Ramos (cell line): ENCODE data around the gene ASB12.
"Not testable (repeated sequence)": the region's sequence is repeated elsewhere in the genome, so short reads cannot be mapped to it uniquely, and the experiment has no call there.

ENCODE experiments used
- in situ Hi-C: fragments of 300-500 bp; cut with MboI; formaldehyde crosslinking; loops from one replicate; pipeline ENCODE4 v1.14.3; 2022; ENCODE audit warnings: low sequenced_read_pairs; ENCODE audit not compliant: unreplicated experiment

Gene ASB12, protein sequence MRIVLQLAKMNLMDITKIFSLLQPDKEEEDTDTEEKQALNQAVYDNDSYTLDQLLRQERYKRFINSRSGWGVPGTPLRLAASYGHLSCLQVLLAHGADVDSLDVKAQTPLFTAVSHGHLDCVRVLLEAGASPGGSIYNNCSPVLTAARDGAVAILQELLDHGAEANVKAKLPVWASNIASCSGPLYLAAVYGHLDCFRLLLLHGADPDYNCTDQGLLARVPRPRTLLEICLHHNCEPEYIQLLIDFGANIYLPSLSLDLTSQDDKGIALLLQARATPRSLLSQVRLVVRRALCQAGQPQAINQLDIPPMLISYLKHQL

DNA sequence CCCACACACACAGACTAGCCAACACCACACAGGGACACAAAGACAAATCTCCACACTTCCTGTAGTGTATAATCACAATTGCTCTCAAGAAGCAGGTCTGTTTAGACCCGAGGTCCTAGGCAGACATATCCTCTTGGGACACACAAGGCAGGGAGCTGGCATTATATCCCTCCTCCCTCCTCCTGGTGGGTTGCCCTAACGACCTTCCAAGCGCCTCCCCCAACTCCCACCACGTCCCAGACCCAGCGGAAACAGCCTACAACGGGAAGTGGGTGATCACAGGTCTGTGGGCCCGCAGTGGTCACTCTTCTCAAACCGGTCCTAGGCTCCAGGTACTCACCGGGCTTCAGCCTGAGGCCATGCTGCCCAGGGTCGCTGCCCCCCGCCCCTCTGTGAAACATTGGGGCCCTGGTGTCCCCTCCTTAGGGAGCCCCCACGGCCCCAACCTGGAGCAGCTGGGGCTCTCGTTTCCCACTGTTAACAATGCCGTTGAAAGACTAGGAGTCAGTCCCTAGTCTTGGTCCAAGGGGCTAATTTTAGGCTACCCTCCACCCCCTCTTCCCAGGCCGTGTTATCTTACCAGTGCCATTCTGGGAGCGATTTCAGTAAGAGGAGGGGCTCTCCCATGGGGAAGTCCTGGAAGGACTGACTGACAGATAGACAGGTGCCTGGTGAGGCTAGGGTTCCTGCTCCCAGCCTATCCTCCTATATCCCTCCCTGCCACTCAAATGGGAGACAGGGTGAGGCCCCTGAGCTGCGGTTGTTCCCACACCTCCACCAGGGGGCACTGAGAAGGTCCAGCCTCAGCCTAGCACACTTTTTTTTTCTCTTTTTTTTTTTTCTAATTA is at the start of gene ASB12:
ASB12 (minus strand) TSS at position 485 of the 848 bp plus-strand sequence. CDS start 4,957 bp downstream, outside the sequence.
- in situ Hi-C loops, result no loop called here

DNA sequence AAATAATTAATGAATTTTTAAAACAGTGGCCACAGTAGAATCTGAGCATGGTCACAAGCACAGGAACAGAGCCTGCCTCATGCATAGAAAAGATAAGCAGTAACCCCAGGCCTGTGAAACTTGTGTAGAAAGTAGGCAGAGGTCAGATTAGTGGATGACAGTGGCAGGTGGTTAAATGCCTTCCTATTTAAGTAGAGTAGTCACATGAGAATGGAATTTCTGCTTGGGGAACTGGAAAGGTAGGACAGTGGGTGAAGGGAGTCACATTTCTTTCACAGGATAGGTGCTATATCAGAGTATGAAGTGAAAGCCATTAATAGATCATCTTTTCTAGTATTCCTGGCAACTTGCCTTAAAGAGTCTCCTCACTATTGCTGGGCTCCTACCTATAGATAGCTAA is 34.9 kb upstream of the ASB12 start:
- in situ Hi-C loops, result no loop called here

DNA sequence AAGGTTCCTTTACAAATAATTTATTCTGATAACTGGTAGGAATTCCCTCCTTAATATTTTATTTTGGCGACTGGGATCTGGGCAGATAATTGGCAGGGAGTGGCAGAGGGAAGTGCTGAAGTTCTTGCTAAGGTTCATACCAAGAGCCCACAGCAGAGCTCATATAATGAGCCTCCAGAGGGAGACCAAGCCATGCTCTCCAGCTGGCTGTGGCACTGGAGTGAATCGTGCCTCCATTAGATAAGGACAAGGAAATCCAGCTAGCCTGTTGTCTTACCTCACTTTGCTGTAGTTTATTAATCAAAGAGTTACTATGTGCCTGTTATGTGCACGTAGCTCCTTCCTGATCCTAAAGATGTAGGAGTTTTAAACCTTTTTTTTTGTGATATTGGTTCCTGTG is 1.3 kb downstream of the ASB12 start:
- in situ Hi-C loops, result no loop called here

DNA sequence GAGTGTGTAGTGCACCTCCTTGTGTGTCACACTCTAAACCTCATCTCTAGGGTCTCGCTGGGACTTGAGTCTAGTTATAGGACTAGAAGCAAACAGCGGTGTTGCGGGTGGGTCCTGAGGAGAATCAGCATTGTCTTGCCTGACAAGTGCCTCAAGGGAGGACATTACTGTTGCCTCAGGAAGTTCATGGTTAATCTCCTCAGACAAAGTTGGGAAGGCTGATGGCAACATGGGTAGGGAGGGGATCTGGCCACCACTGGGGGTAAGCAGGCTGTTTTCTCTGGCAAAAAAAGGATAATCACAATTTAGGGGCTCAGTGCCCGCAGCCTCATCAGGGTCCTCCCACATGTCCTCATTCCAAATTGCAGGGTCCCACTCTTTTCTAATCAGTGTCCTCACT is 12.4 kb downstream of the ASB12 start:
- in situ Hi-C loops, result no loop called here

DNA sequence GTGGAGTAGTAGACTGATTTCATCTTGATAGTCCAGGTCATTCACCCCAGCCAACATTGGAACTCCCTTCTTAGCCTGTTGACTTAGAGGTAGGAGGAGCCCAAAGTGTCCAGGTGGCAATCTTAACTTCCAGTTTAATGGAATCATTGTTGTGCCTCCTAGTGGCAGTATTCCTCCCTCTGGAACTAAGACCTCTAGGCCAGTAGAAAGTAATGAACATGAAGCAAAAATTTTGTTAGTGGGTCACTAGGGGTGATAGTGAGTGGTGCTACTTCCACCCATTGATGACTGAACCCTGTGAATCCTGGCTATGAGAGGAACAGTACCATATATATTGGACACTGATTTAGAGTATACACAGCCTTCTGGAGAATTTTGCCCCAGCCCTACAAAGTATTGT is 16.4 kb downstream of the ASB12 start:
- in situ Hi-C loops, result not testable (repeated sequence)

DNA sequence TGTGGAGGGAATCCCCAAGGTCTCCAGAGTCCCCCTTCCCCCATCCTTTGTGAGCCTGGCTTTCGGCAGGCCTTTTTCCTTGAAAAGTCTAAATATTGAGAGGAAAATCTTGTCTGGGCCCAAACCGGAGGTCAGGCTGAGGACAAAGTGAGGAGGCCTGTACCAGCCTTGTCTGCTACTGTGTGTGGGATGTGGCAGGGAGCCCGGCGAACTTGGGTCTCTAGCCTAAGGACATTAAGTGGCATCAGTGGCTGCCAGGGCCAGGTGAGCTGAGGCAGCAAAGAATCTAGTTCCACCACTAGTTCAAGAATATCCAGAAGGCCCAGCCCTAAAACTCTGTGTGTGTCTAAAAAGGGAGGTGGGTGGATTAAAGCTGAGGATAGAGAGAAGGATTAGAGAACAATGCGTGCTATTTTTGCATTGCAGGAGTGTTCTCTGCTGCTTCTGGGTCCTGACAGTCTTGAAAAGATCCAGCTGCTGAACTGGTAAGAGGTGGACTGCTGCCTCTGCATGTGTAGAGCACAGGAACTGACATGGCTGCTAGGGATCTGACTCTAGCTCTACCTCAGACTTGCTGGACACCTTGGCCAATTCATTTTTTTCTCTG is 23.7 kb downstream of the ASB12 start:
- in situ Hi-C loops, result no loop called here

DNA sequence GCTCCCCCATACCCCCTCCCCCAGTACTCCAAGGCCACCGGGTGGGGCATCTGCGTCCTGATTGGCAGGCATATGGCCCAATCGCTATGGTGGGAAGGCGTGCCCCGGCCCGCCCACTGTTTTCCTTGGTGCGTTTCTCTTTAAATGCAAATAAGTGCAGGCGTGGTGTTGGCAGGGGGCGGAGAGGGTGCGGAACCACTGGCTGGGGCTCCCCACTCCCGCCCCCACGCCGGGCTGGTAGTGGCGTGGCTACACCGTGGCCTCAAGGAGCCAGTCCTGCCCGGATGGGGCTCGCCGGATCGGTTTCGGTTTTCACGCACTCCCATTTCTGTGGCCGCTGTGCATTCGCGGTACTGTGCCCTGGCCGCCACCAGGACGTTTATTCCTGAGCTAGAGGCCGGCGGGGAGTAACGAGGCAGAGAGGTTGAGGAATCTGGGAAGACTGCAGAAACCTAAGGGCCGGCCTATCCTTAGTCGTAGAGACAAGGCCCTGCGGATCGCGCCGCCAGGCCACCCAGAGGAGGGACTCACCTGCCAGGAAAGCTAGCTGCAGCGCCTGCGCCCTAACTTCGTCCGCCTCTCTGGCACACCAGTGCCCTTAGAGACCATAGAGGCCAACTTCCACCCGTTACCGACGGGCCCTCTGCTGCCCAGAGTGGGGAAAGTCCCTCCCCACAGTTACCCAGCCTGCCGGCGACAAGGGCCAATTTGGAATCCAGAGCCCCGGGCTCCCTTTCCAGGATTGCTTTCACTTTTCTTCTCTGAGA is 24.5 kb downstream of the ASB12 start:
- in situ Hi-C loops, result no loop called here

DNA sequence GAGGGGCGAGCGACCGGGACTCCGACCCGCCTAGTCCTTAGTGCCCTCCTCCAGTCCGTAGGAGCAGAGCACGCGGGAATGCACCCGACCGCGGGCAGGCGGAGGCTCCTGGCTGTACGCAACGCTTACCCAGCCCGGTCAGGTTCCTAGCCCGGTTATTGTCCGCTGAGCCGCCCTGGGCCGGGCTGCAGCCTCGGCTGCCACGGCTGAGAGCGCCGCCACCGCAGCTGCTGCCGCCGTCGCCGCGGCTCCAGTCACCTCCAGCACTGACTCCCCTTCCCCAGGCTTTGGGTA is 25.0 kb downstream of the ASB12 start, which contains the start of gene AMER1:
AMER1 (minus strand) TSS at position 268 of the 294 bp plus-strand sequence. CDS start 12,422 bp downstream, outside the sequence.
- in situ Hi-C loops, result no loop called here

DNA sequence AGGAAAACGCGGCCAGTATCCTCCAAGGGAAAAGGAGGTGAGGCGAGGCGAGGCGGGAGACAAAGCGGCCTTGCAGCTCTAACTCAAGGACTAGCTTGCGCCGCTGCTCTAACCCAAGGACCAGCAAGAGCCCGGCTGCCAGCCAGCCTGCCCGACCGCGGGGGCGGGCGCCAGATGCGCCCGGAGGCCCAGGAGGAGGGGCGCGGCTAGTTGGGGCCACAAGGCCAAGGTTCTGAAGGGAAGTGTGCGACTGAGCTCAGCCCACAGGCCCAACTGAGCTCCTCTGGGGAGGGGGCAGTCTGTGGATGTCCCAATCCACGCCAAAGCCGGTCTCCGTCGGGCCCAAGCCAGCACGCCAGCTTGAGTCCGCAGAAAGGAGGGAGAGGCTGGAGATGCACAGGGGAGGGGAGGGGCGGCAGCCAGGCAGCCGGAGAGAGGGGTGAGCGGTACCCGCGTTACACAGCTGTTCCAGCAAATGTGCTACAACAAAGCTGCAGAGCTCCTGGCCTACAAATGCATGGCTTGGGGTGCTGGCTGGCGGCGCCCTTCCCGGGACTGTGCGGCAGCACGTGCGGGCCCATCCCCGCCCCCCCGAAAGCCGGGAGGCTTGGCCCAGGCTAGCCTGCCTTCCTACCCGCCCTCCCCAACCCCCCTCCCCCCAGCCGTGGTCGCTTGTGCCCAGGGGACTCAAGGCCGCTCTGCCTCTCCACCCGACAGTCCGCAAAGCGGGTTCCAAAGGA is 25.5 kb downstream of the ASB12 start:
- in situ Hi-C loops, result no loop called here

DNA sequence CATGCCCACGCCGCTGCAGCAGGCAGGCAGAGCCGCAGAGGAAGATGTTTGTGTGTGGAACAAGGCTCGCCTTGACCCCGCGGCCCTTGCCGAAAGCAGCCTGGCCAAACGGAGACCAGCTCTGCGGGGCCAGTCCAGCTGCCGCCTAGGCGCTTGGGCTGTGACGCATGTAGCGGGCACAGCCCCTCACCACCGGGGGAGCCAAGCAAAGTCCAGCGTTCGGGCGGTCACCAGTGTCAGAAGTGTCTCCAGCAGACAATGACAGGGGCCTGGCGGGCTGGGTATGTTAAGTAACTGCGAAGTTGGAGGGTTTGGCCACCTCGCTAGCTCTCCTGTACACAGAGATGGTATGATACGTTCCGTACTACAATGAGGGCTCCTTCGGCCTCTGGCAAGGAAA is 26.2 kb downstream of the ASB12 start:
- in situ Hi-C loops, result no loop called here

DNA sequence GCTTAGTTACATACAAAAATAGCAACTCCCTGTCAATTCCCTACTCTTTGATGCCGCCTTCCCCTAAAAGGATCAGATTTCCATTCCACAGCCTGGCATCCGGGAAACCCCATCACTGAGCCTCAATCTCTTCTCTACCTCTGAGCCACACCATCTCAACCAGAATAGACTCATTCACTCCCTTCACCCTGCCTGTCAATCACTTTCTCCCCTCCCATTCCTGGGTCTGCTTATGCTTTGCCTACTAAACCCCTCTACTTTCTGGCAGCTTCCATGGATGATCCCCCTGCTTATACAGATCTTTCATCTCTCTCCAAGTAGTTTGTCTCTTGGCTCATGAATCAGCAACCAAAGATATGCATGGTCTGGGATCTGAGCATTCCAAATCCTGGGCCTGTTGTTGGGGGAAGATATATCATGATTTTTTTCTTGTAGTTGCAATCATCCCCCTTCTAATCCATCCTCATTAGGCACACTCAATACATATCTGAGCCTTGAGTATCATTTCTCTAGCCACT is 27.5 kb downstream of the ASB12 start:
- in situ Hi-C loops, result no loop called here

DNA sequence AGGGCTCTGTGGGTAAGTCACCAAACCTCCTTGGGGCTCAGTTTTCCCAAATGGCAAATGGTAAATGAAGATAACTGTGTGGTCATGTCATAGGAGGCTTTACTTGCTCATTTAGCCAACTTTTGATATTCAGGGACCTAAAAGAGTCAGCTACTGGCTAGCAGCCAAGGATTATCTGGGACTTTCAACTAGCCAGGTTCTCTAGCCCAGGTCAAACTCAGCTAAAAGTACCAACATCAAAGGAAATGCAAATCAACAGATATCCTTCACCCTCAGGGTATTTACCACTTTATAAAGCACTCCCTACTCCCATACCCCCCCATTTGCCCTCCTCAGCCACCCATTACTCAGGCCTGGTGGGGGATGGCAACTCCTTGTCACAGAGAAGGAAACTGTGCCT is 32.4 kb downstream of the ASB12 start:
- in situ Hi-C loops, result no loop called here

DNA sequence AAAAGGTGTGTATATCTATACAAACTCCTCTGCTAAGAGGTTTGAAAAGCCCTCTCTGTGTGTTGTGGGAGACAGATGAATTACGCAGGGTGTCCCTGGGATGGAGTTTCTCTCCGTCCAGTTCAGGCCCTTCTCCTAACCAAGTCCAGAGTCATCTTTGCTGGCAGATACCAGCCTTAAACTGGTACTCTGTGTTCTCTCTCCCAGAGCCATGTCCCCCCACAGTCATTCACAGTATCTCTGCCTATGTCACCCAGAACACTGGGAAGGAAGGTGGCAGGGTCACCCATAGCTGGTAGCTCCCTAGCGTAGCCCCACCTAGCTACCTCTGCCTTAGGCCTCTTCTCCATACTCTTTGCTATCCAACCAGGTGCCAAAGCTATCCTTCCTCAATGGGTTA is 33.8 kb downstream of the ASB12 start:
- in situ Hi-C loops, result no loop called here

DNA sequence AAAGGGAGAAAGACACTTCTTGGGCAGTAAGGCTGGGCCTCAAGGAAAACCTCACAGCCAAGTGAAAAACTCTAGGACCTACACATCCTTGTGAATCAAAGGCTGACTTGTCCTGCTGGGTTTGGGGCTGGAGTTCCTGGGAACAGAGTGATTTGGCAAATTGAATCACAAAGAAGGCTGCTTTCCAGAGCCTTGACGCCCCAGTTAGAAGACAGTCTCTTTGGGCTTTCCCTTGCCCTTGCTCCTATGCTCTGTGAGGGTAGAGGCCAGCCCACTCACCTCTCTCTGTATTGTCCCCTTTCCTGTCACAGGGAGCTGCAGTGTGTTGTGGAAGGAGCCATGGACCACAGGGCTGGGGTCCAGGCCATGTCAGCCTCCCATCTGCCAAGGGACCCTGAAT is 34.5 kb downstream of the ASB12 start:
- in situ Hi-C loops, result no loop called here

DNA sequence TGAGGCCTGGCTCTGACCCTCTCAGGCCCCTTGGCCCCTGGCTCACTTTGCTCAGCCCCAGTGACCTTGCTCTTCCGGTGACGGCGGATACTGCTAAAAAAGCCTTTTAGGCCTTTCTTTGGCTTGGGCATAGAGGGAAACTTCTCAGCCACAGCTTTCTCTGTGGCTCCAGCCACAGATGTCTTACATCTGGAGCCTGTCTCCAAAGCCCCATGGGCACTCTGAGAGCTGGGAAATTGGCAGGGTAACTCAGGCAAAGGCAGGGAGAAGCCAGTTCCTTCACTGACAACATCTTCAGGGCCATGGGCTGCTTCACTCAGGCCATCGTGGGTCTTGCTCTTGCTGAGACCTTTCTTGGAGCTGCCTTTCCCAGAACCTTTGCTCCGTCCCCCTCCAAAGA is 37.7 kb downstream of the ASB12 start:
- in situ Hi-C loops, result no loop called here

DNA sequence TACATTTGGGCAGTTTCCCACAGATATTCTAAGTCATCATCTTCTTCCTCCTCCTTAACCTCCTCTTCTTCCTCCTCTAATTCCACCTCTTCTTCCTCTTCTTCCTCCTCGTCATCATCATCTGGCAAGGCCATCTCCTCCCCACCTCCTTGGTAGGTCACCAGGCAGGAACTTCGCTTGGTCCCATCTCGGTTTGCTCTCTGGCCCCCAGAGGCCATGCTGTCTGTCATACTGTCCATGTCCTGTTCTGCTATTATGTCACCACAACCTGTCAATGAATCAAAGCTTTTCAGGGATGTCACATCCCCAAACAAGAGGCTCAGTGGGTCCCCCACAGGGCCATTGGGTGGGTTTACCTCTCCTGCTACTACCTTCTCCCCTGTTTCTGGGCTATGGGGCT is 38.4 kb downstream of the ASB12 start:
- in situ Hi-C loops, result no loop called here

DNA sequence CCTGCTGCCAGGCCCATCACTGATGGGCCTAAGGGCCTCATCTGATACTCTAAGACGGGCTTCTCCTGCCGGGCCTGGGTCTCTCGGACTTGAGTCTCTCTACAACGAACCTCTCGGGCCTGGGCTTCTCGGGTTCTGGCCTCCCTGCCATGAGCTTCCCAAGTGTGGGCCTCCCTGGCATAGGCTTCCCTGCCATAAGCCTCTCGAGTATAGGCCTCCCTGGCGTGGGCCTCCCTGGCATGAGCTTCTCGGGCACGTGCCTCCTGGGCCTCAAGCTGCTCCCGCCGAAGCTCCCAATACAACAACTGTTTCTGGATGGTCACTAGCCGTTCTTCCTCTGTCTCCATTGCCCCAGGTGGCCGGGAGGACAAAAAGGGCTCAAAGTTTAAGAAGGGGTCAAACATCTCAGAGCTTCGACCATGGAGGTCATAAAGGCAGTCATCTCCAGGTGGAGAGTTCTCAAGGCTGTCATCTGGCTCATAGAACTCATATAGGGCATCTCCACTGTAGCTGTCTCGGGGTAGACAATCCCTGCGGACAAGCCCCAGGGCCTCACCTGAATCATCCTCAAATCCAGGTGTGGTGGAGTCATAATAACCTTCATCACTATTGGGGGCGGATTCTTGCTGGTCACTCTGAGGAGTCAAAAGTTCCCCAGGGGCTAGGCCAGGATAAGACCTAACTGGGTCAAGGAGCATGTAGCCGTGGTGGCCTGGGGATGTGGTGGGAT is 39.0 kb downstream of the ASB12 start:
- in situ Hi-C loops, result no loop called here

DNA sequence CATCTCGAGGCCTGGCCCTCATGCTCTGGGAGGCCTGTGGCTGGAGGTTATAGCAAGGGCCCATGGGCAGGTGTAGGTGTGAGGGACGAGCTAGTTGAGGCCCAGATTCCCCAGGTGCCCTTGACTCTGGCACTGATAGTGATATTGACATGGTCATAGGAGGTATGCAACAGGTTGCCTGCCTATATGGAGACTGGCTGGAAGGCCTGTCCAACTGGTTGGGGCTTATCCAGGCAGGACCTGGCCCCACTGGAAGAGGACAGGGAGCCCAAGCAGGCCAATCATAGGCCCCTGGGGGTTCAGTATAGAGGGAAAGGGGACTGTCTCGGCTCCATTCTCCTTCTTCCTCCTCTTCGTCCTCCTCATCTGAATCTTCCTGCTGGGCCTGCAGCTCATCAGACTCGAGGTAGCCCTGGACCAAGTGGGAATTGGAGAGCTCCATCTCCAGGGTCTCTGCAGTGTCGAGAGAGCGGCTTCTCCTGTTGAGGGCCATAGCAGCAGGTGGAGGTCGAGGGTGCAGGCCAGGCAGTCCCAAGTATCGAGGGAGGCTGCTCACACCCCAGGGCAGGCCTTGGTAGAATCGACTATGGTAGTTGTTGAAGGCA is 40.2 kb downstream of the ASB12 start:
- in situ Hi-C loops, result no loop called here

DNA sequence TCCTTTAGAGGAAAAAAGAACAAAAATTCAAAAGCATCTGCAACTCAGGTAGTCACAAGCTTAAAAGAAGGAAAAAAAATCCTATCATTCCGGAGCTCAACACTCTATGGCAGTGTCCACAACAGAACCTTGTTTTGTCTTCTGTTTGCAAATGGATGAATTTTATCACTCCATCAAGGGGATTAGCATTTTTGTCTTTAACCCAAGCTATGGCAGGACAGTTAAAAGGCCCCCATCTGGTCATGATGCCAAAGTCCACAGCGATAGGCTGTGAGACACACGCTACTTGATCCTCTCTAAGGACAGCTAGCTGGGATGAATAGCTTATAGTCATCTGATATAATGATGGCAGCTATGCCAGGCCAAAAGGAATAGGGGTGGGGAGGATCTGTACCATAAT is 41.5 kb downstream of the ASB12 start:
- in situ Hi-C loops, result no loop called here
